BE2C (cell line): Measurements from ENCODE around the gene DLGAP4.

Source experiments
- DNase-seq: peaks from one replicate; pipeline ENCODE4 v3.0.0-alpha.2; 2020
- H3K27me3 ChIP-seq: fragments of 250-450 bp; sonication (Bioruptor Pico); 2 replicates; pipeline ENCODE4 v1.5.1; 2020; ENCODE audit warnings: mild to moderate bottlenecking
- H3K36me3 ChIP-seq: fragments of 250-450 bp; sonication (Bioruptor Pico); 2 replicates; pipeline ENCODE4 v1.5.1; 2020; ENCODE audit warnings: mild to moderate bottlenecking
- H3K4me1 ChIP-seq: fragments of 250-450 bp; sonication (Bioruptor Pico); 2 replicates; pipeline ENCODE4 v1.5.1; 2020
- H3K4me3 ChIP-seq: 2 replicates; pipeline ENCODE4 v1.5.1; 2011; ENCODE audit warnings: low read depth, low read length
- H3K9me3 ChIP-seq: fragments of 250-450 bp; sonication (Bioruptor Pico); 2 replicates; pipeline ENCODE4 v1.5.1; 2020
- TF ChIP-seq, protein P1 (sequence below): IDR thresholded peaks from 2 replicates; pipeline ENCODE4 v1.5.1; 2012; ENCODE audit warnings: mild to moderate bottlenecking, low read depth, low read length

DLGAP4 gene

DNA sequence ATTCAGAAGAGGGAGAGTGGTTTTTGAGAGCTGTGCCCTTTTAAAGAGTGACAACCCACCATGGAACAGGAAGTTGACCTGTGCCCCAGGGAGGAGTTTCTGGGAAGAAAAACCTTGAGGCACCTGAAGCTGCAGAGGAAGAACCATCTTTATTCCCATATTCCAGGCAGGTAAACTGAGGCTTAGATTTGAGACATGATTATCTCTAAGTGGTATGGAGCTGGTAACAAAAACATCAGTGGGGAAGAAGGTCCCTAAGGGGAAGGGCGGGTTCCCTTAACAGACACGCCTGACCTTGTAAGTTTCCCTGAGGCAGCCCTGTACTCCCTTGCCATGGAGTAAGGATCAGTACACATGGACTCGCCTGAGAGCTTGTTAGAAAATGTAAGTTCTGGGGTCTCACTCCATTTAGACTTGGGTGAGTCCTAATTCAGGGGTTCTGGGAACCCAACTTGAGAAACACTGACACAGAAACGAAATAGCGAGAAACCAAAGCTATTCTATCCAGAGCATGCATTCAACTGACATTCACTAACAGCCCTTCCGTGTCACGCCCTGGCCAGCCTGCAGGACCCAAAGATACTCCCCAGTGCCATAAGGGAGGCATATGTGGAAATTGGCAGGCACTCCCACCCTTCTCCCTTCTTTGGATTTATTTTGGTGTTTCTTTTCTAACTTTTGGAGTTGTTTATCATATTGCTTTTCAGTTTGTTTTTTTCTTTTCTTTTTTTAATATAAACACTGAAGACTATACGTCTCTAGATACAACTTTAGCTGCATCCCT is 90.9 kb downstream of the DLGAP4 start:
- no peak overlapping the region for H3K4me3 ChIP-seq
- no peaks in the 10 kb centered on the region for H3K36me3 ChIP-seq
- H3K9me3 ChIP-seq, result no peaks in the 10 kb centered on the region
- DNase-seq, result no peak
- TF ChIP-seq, protein P1, sequence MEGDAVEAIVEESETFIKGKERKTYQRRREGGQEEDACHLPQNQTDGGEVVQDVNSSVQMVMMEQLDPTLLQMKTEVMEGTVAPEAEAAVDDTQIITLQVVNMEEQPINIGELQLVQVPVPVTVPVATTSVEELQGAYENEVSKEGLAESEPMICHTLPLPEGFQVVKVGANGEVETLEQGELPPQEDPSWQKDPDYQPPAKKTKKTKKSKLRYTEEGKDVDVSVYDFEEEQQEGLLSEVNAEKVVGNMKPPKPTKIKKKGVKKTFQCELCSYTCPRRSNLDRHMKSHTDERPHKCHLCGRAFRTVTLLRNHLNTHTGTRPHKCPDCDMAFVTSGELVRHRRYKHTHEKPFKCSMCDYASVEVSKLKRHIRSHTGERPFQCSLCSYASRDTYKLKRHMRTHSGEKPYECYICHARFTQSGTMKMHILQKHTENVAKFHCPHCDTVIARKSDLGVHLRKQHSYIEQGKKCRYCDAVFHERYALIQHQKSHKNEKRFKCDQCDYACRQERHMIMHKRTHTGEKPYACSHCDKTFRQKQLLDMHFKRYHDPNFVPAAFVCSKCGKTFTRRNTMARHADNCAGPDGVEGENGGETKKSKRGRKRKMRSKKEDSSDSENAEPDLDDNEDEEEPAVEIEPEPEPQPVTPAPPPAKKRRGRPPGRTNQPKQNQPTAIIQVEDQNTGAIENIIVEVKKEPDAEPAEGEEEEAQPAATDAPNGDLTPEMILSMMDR, result no peak
- peaks cover 3% of the 10 kb centered on the region; the same call in 1 of the 2 replicates for H3K4me1 ChIP-seq
- no peaks in the 10 kb centered on the region for H3K27me3 ChIP-seq

DNA sequence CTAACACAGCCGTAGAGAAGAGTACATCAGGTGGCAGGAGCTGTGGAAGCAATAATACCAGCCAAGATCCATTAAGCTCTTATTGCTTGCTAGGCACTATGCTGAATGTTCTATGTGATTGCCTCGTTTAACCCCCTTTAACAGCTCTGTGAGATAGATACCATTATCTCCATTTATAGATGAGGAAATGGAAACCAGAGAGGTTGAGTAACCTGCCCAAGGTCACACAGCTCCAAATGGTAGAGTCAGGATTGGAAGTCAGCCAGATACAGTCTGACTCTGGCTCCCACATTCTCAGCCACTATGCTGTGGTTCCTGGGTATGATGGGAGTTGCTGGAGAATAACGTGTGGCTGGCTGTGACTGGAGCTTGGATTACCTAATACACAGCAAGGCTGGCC is 92.4 kb downstream of the DLGAP4 start:
- Histone ChIP-seq H3K4me3 (no peak overlapping the region), H3K4me1 (peaks cover 3% of the 10 kb centered on the region; the same call in 1 of the 2 replicates), H3K27me3 (no peaks in the 10 kb centered on the region), H3K9me3 (no peaks in the 10 kb centered on the region), H3K36me3 (no peaks in the 10 kb centered on the region)
- no peak for DNase-seq
- TF ChIP-seq, protein P1, result no peak

DNA sequence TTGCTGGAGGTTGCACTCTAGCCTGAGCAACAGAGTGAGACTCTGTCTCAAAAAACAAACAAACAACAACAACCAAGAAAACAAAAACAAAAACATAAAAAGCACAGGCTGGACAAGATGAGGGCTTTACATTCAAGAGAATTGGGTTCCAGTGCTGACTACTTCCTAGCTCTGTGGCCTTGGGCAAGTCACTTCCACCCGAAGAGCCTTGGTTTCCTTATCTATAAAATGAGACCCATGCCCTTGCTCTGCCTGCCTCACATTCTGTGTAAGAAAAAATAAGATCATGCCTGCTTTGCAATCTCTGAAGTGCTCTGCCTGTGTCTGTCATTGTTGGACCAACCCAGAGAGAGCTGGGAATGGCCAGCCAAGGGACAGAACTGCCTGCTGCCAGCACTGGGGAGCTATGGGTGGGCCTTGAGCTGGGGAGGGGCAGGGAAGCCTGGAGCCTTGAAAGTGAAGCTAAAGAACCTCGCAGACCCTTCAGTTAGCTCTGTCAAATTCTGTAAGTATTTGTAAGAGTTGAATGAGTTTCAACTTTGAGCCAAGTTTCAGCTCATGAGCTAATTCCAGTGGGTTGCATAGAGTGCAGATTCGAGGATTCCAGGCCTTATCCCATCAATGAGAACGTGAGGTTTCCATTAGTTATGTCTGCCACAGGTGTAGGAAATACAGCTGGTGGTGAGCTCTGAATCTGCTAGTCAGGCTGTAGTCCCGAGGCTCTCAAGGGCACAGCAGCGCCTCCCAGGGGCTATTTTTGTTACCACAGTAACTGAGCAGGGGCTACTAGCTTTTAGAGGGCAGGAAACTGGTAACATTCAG is 93.2 kb downstream of the DLGAP4 start:
- H3K4me3 ChIP-seq, result no peak overlapping the region
- peak; percentile 75 for DNase-seq
- no peaks in the 10 kb centered on the region for H3K27me3 ChIP-seq
- H3K4me1 ChIP-seq, result no peaks in the 10 kb centered on the region
- no peaks in the 10 kb centered on the region for H3K36me3 ChIP-seq
- TF ChIP-seq, protein P1, result peak; percentile 81
- no peaks in the 10 kb centered on the region for H3K9me3 ChIP-seq

DNA sequence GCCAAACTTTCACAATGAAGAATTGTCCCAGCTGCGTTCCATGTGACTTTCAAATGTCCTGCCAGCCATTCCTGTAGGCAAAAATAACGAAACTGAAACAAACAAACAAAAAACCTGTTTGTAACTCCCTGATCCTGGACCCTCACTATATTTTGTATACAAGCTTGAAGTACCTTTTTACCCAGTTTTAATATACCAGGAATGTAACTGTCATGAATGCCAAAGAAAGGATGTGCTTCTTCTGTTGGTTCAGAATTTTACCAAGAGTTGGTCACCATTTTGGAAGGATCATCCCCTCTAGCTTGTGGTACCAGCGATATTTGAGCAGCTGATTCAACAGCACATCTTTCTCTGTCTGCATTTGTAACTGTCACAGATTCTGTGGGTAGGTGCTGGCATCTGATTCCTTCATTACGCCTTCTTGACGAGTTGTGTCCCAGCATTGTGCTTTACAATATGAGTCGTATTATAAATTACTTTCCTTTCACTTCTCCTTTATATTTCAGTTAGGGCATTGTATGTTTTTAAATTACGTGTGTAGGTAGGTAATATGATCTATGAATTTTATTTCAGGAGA is 93.9 kb downstream of the DLGAP4 start:
- Histone ChIP-seq H3K27me3 (no peaks in the 10 kb centered on the region), H3K36me3 (no peaks in the 10 kb centered on the region), H3K4me1 (no peaks in the 10 kb centered on the region), H3K4me3 (no peak overlapping the region), H3K9me3 (no peaks in the 10 kb centered on the region)
- DNase-seq, result no peak
- TF ChIP-seq, protein P1, result no peak

DNA sequence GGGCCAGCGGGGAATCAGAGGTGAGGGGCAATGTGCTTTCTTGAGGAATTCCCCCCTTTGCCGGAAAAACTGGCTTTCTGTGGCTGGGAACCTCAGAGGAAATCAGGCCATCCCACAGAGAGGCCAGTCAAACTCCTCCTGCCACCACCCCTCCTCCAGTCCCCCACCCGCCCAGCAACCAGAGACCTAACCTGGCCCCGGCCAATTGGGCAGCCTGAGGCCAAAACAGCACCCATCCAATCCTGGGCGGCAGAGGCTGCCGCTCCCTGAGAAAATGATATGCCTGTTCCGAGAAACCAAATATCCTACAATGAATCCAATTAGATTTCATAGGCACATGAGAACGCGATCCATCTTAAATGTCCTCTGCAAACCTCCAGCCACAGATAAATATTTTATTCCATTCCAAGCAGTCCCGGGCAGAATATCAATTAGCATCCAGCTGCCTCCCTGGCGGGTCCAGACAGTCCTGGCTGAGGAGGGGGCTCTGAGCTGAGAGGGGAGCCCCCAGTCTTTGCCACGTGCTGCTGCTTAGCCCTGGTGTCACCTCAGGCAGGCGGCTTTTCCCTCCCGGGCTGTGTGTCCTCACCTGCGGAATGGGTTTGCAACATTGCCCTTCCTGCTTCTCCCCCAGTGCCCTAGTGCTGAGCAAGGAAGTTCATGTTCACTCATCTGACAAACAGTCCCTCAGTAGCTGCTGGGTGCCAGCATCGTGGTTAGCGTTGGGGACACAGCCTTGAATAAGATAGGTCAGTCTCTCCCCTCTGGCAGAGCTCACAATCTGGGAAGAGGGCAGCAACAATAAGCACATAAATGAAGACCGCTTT is 95.0 kb downstream of the DLGAP4 start:
- Histone ChIP-seq H3K36me3 (no peaks in the 10 kb centered on the region), H3K27me3 (no peaks in the 10 kb centered on the region), H3K4me1 (no peaks in the 10 kb centered on the region), H3K9me3 (no peaks in the 10 kb centered on the region), H3K4me3 (no peak overlapping the region)
- peak; percentile 36 for DNase-seq
- TF ChIP-seq, protein P1, result no peak
